Kidney epithelial cell (primary cell): ENCODE data around the gene COL13A1. TPM values are rescaled to one million over a fixed set of nuclear protein-coding genes. Genes with fewer than 3 reads are reported as not detected.

Experiments
- DNase-seq: peaks from one replicate; pipeline ENCODE4 v3.0.0-alpha.2; 2010; ENCODE audit warnings: low read depth
- H3K27me3 ChIP-seq: 2 replicates; pipeline ENCODE4 v1.6.0; 2011; ENCODE audit warnings: low read length; ENCODE audit not compliant: control insufficient read depth, insufficient read depth
- H3K36me3 ChIP-seq: 2 replicates; pipeline ENCODE4 v1.5.1; 2011; ENCODE audit warnings: low read length; ENCODE audit not compliant: control insufficient read depth, insufficient read depth
- H3K4me3 ChIP-seq: 2 replicates; pipeline ENCODE4 v1.5.1; 2011; ENCODE audit warnings: low read depth, mild to moderate bottlenecking, control low read depth, low read length
- total RNA-seq: library from RNA; depleted of rRNA; stranded (reverse); fragments of >200 nt; gene quantifications from 2 replicates; pipeline ENCODE4 v1.2.3, GENCODE V29; 2015
- TF ChIP-seq, protein P1 (sequence below): IDR thresholded peaks from 2 replicates; pipeline ENCODE4 v1.5.1; 2011; ENCODE audit warnings: mild to moderate bottlenecking, moderate library complexity, low read length, control low read depth, inconsistent platforms; ENCODE audit not compliant: insufficient read depth, poor library complexity, severe bottlenecking

COL13A1 gene
- total RNA-seq, 1 donor from 2014 or later, result 1.7 TPM

DNA sequence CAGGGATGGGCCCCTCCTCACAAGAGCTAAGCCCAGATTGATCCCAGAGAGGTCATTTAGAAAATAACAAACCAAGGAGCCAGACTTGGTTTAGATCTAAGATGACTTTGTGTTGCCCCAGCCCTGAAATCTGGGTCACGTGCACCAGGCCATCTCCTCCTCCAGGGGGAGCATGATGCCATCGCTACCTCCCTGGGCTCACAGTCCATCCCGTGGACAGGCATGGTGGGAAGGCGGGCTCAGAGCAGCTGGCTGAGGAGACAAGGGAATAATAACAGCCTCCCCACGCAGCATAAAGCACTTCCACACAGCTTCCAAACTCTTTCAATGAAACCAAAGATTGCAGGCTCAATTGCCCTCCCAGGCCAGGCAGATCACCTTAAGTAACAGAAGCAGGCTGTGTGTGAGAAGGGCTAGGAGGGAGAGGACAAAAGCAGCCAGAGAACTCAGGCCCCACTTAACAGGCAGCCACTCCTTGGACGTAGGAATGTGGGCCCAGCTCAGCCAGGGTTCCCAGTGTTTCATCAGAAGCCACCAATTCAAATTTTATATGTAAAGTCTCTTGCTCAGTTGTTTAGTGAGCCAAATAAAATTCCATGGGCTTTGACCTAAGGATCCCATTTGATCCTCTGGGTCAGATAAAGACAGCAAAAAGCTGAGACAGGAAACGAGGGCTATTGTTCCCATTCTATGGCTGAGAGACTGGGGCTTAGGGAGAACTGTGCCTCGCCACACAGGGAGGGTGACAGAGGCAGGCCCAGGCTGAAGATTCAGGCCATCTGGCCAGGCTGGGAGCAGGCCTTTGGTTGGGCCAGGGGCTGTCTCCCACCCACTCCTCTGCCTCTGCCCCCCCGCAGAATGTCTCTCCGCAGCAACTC is 100.2 kb downstream of the COL13A1 start:
- TF ChIP-seq, protein P1, sequence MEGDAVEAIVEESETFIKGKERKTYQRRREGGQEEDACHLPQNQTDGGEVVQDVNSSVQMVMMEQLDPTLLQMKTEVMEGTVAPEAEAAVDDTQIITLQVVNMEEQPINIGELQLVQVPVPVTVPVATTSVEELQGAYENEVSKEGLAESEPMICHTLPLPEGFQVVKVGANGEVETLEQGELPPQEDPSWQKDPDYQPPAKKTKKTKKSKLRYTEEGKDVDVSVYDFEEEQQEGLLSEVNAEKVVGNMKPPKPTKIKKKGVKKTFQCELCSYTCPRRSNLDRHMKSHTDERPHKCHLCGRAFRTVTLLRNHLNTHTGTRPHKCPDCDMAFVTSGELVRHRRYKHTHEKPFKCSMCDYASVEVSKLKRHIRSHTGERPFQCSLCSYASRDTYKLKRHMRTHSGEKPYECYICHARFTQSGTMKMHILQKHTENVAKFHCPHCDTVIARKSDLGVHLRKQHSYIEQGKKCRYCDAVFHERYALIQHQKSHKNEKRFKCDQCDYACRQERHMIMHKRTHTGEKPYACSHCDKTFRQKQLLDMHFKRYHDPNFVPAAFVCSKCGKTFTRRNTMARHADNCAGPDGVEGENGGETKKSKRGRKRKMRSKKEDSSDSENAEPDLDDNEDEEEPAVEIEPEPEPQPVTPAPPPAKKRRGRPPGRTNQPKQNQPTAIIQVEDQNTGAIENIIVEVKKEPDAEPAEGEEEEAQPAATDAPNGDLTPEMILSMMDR, result peak; percentile 74
- Histone ChIP-seq H3K36me3 (no peaks in the 10 kb centered on the region), H3K27me3 (no peaks in the 10 kb centered on the region), H3K4me3 (no peak overlapping the region)
- no peak for DNase-seq

DNA sequence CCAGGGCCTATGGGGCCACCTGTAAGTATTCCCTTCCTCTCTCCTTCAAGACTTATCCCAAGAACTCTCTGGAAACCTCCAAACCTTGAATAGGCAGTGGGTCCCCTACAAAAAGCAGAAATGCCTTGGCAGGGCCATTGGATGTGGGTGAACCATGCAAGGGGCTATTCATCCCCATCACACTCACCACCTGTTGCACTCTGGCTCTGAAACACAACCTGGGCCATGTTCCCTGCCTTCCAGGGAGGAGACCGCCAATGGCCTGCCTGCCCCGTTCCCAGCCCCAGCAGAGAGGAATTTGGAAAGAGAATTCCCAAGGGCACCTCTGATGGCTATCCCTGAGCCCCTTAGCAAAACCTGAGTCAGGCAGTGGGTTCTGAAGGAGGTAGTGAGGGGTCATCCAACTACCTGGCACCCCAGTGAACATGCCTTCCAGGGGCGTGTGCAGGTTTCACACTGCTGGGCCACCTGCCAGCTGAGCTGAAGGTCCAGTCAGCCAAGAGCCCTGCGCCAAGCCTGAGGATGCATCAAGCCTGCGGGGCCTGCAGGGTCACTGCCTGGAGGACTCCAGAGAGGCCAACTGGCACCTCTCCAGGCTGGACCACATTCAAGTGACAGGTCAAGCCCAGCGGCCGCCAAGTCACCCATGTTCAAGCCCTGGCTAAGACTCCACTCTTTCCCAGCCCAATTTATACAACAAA is 101.3 kb downstream of the COL13A1 start:
- no peak for DNase-seq
- TF ChIP-seq, protein P1, result no peak

DNA sequence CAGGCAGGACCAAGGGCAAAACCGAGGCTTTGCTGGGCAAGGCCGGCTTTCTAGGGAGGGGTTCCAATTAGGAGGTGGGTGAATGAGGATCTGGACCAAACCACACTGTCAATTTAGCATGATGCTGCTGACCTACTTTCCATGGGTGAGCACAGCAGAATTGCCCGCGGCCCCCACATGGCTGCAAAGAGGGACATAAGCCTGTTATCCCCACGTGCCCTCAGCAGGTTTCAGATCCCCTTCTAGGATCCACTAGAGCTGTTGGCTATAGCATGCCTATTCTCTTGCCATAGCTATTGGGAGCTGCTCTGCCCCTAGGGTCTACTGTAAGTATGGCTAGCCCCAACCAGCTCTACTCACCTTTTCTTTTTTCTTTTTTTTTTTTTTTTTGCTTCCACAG is 102.8 kb downstream of the COL13A1 start:
- H3K4me3 ChIP-seq, result no peak overlapping the region
- DNase-seq, result no peak
- TF ChIP-seq, protein P1, result no peak
- no peaks in the 10 kb centered on the region for H3K36me3 ChIP-seq
- peaks cover 4% of the 10 kb centered on the region for H3K27me3 ChIP-seq

More for the DNA sequence above, 101.3 kb downstream of the COL13A1 start:
- no peak overlapping the region for H3K4me3 ChIP-seq
- no peaks in the 10 kb centered on the region for H3K36me3 ChIP-seq
- no peaks in the 10 kb centered on the region for H3K27me3 ChIP-seq

DNA sequence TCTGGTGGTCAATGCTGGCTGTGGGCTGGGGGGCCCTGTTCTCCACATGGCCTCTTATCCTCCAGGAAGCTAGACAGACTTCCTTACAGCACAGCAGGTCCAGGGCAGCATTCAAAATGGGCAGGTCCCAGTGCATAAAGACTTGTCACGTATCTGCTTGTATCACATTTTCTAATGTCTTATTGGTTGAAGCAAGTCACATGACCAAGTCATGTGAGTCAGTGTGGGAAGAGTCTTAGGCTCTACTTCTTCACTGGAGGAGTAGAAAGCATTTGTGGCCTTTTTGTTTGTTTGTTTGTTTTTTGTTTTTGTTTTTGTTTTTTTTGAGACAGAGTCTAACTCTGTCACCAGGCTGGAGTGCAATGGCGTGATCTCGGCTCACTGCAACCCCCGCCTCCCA is 104.7 kb downstream of the COL13A1 start:
- Histone ChIP-seq H3K27me3 (peaks cover 4% of the 10 kb centered on the region), H3K36me3 (no peaks in the 10 kb centered on the region), H3K4me3 (no peak overlapping the region)
- TF ChIP-seq, protein P1, result no peak
- no peak for DNase-seq

DNA sequence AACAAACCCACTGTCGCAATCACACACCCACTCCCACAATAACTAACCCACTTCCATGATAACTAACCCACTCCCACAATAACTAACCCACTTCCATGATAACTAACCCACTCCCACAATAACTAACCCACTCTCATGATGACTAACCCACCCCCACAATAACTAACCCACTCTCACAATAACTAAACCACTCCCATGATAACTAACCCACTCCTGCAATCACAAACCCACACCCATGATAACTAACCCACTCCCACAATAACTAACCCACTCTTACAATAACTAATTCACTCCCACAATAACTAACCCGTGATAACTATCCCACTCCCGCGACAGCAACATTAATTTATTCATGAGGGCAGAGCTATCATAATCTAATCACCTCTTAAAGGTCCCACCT is 105.8 kb downstream of the COL13A1 start:
- no peaks in the 10 kb centered on the region for H3K36me3 ChIP-seq
- peaks cover 4% of the 10 kb centered on the region for H3K27me3 ChIP-seq
- TF ChIP-seq, protein P1, result no peak
- H3K4me3 ChIP-seq, result no peak overlapping the region
- no peak for DNase-seq
